K562 (cell line): Measurements from ENCODE around the gene ANO3.

ENCODE experiments used
- SIN3A ChIP-seq, 2 experiments: fragments of 150-350 bp in 1 of 2; IDR thresholded peaks; 2 replicates each; pipeline ENCODE4 v1.6.1; 2011 to 2016; ENCODE audit warnings: borderline replicate concordance in 2 of 2, low read depth in 2 of 2, low read length in 2 of 2, mild to moderate bottlenecking in 2 of 2, moderate library complexity in 2 of 2; ENCODE audit not compliant: control insufficient read depth in 1 of 2
- SP1 ChIP-seq: sonication (generic); formaldehyde crosslinking; IDR thresholded peaks from 2 replicates; pipeline ENCODE4 v1.8.1; 2022; ENCODE audit warnings: mild to moderate bottlenecking, missing genetic modification reagents
- ZZZ3 ChIP-seq: fragments of 450-650 bp; IDR thresholded peaks from 2 replicates; pipeline ENCODE4 v1.6.1; 2016; ENCODE audit warnings: antibody characterized with exemption, mild to moderate bottlenecking, moderate library complexity

DNA sequence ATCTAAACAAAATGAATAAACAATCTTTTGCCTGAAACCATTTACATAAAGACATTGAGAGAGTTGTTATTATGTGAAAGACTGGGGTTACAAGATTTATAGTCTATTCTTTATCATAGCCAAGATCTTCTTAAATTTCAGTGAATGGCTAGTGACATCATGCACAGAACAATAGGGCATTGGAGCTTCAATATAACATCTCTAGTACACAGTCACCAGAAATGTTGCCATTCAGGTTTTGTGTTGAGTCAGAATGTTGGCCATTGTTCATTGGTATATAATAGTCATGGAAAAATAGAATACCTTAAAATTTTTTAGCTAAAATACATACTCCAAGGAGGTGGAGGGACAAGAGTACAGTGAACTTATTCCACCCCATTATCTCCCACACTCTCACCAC is 345.6 kb downstream of the ANO3 start:
- TF ChIP-seq SIN3A (IDR thresholded peaks at IDR 0.05; ENCODE audit: borderline replicate concordance in 2 of 2, control insufficient read depth in 1 of 2, low read depth in 2 of 2, low read length in 2 of 2) (no peak), SP1 (CRISPR knock-in tag) (no peak), ZZZ3 (no peak)
